HG03103 (cell line): Measurements from ENCODE around the gene ATP13A4.

ENCODE experiments used
- ATAC-seq: cut with Tn5 transposase; IDR thresholded peaks from one replicate; pipeline ENCODE4 v1.9.1; 2021; ENCODE audit warnings: low read depth; ENCODE audit not compliant: unreplicated experiment

The ATP13A4 gene

DNA sequence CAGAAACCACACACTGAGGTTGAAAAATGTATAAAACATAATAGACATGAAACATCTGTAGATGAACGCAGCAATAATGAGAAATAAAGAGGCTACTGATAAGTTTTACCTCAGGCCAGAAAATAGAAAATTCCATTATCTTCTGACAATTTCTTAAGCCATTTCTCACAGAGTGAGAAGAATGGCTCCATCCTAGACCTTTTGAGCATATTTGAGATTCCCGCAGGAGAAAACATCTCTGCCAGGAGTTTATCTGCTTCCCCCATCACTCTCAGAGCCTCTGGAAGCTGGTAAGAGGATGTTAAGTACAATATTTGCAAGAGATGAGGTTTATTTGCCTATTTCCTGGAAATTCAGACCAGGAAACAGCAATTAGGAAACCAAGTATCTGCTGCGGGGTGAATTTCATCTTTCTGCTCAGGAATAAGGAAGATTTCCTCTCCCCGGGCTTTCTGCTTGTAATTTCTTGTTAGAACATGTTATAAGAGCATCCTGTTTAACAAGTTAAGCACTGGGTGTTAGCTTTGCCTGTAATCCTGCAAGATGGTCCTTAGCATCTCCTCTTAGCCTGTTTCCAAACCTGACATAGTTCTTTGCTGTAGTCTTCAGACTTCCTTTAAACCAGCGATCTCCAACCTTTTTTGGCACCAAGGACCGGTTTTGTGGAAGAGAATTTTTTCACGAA, 54.8 kb downstream of the ATP13A4 start:
- ATAC-seq = no peak

DNA sequence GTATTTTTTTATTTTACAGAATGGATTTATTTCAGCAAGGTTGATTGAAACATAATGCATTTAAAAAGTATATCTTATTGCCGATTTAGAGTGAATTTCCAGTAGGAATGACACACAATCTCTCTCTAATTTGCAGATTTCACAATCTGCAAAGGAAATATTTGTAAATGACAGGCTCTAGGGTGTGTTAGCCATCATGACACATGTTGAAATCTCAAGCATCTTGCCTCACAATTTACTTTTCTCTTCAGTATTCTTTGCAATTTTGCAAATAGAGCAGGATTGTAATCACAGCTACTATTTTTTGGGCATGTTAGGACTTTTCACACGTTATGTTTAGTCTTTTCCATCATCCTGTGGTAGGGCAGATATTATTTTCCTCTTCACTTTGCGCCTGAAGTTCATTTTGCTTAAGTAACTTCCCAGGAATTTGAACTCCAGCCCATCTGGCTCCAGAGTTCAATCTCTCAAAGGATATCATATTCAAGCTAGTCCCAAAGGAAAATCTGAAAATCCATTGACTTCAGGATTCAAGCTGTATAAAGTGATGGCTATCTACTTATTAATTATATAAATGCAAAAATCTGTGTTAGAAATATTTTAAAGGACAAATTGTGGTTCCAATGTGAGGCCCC, 55.4 kb downstream of the ATP13A4 start:
- no peak for ATAC-seq

DNA sequence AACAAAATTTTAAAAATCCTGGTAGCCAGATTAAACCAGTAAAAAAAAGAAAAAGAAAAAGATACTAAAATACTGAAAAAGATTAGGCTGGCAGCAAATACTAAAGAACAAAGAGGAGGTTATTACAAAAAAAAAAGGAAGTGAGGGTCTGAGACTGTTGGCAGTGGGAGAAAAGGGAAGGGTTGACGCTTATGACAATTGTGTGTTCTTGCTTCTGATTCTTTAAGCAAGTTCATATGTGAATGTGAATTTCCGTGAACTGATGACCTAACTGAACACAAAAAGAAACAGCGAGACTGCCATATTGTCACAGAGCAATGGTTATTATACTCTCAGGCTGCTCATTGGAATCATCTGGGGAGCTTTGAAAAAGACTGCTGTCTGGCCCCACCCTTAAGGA, 56.5 kb downstream of the ATP13A4 start:
- ATAC-seq = no peak

DNA sequence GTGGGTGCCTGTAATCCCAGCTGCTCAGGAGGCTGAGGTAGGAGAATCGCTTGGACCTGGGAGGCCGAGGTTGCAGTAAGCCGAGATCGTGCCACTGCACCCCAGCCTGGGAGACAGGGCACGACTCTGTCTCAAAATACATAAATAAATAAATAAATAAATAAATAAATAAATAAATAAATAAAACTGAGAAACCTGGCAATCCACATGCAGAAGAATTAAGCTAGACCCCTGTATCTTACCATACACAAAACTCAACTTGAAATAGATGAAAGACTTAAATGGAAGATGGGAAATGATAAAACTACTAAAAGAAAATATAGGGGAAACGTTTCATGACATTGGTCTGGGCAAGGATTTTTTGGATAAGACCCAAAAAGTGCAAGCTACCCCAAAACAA, 58.0 kb downstream of the ATP13A4 start:
- ATAC-seq = no peak

DNA sequence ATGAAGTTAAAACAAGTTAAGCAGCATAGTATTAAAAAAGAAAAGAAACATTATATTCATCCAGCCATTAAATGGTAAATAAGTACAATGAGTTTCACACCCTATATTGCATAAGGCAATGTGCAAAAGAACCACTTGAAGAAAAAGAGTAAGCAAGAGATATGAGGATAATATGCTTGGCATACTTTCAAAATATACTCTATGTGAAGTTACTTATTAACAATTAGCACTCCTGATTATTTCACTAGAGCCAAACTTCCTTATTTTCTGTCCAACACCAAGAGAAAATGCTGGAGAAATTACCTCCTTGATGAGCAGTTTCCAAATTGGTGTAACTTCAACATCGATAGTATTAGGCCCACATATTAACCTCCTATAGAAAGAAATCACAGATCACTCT, 63.7 kb downstream of the ATP13A4 start:
- ATAC-seq = no peak

DNA sequence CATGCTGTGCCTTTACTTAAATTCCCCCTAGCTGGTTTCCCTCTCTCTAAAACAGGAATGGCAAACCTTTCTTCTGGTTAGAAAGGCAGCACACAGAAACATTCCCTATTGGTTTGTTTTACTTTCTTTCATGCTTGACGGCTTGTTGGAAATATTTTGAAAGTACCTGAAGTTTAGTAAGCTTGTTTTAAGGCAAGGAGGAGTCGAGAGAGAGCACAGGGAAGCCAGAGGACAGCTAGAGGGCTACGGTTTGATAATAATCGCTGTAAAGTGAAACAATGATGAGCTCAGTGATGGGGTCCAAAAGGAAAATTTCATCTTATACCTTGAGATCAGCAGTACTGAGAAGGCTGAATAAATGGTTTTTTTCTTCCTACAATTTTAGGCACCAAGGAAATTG, 64.1 kb downstream of the ATP13A4 start:
- ATAC-seq = no peak

DNA sequence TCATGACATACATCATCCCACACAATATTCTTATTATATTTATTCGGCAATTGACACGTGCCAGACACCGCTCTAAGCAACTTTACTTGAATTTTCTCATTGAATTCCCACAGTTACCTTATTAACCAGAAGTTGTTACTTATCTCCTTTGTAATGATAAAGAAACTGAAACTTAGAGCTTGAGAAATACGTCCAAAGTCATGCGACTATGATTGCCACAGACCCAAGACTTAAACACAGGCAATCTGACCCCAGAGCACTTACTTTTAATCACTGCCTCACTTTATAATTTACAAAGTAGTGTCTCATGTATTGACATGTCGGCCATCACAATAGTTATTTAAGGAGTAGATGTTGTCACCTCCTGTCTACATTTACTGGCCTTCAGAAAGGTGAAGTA, 64.7 kb downstream of the ATP13A4 start:
- ATAC-seq = no peak

DNA sequence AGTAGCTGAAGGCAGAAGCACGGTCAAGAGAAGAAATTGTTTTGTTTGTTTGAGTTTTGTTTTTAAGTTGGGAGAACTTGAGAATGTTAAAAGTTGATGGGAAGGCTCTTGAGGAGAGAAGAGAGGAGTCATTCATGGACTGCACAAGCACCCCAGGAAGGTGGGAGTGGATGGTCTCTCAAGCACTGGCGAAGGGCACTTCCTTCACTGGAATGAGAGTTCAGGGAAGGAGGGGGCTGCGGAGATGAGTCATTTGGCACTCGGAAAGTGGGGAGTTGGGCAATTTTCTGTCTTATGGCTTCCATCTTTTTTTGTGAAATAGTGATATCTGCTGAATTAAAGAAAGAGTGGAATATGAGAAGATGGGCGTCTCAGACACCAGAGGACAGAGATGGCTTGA, 66.0 kb downstream of the ATP13A4 start:
- no peak for ATAC-seq

DNA sequence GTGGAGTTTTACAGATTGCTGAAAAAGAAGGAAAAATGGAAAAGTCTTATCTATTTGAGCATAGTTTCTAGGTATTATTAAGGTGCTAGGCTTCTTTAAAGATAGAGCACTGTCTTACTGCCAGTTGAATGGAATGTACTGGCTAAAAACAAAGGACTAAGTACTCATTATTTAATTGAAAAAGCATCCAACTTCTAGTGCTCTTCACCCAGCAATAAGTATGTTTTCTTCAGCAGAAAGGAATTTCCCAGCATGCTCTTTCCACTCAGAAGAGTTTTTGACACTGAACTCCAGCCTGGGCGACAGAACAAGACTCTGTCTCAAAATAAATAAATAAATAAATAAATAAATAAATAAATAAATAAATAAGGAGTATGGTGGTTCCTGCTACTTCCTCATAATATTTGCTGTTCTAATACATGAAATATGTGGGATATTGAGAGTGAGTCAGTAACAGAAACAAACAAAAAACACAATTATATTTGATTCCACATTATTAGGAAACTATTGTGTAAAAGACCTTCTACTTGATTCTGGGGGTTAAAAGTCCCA, 70.6 kb downstream of the ATP13A4 start:
- no peak for ATAC-seq

DNA sequence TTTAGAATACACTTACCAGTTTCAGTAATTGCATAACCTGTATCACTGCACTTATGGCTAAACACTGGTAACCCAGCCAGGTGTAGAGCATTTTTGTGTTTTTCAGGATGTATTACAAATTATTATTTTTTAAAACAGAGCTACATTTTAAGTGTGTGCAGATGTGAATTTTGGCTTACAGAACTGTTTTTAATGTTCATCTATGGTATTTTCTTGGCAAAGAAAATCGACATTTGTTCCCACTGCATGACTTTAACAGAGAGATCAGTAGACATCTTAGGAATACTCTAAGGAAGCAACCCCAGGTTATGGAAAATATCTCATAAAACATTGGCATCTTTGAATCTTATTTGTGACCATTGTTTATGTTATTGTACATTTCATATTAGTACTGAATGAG, 73.3 kb downstream of the ATP13A4 start:
- no peak for ATAC-seq

DNA sequence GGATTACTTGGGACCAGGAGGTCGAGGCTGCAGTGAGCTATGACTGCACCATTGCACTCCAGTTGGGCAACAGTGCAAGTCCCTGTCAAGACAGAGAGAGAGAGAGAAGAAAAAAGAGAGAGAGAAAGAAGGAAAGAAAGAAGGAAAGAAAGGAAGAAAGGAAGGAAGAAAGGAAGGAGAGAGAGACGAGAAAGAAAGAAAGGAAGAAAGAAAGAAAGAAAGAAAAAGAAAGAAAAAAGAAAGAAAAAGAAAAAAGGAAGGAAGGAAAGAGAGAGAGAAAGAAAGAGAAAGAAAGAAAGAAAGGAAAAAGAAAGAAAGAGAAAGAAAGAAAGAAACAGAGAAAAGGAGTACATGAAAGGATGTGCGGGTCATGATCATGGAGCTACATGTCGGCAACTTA, 80.2 kb downstream of the ATP13A4 start:
- no peak for ATAC-seq

DNA sequence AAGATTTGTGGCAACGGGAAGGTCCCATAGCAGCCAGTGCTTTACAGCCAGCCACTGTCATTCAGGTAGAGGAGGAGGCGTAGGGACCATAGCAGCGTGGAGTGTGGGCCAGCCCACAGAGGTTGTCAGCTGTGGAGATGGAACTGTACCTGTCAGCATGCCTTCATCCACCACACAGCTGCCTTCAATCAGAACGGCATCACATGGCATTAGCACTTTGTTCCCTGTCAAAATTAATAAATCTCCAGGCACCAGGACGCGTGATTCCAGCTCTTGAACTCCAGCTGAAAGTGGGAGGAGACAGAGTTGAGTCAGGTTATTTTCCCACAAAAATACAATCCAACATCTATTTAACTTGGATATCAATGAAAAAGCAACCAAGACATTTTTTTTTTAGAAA, 84.0 kb downstream of the ATP13A4 start:
- ATAC-seq = no peak

DNA sequence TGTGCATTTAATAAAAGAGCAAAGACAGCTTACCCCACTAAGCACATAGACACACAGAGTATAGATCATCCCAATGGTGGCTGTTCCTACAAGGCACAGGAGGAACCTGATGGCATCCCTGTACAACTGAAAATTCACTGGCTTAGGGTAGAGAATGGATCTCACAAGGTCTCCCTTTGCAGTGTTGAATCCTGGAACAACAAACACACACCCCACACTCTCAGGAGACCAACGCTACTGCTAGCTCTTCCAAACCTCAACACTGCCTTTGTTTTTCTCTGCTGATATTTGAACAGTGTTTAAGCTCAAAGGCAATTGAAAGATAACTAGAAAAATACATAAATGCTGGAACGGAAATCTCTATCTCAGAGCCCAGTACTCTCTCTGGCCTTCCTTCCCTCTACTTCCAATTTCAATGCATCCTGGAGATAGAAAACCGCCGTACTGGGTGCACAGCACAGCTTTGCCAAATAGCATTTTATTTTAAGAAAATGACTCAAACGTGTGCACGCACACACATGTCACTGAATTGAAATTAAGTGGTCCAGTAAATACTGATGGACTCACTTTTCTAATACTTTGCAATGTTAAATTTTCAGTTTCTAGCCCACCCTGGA, 88.6 kb downstream of the ATP13A4 start:
- no peak for ATAC-seq

DNA sequence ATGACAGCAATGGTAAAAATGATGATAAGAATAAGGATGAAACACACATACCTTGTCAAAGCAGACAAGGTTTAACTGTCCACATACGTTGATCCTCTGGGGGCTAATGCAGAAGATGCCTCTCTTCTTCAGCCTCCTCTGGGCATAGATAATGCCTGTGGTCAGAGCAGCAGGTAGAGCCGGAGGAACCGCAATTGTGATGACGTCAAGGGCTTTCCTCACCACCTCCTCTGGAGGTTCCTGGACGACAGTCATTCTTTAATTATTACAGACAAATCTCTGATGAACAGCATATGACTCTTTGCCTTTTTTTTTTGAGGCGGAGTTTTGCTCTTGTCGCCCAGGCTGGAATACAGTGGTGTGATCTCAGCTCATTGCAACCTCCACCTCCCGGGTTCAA, 89.8 kb downstream of the ATP13A4 start:
- no peak for ATAC-seq

DNA sequence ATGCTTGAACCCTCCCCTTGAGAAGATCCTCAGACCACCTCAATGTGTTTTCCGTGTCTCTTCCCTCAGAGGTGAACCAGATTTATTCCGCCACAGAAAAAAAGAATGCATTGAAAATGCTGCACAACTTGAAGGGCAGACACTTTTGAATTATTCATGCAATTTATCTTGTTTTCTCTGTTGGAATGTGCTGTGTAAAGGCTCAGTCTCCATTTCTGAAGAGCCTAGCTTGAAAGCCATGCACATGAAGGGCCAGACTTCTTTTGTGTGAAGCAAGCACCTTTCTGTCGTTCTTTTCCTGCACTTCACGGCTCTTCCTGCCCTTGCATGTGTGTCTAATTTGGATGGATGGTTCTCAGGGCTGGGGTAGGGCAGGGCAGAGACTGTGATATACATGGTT, 97.2 kb downstream of the ATP13A4 start:
- no peak for ATAC-seq

DNA sequence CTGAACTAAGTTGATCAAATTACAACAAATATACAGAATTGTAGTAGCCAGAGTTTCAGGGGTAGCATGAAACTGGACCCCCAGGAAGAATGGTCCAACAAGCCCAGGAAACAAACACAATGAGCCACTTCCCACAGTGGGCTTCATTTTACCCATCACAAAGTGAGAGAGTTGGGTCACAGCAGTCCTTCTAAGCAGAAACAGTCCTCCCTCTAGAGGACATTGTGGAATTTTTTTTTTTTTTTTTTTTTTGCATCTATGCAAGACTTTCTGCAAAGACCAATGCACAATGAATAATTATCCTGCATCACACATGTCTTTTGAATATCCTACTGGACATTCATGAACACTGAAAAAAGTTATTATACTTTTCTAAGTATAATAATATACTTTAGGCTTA, 102.4 kb downstream of the ATP13A4 start:
- no peak for ATAC-seq

DNA sequence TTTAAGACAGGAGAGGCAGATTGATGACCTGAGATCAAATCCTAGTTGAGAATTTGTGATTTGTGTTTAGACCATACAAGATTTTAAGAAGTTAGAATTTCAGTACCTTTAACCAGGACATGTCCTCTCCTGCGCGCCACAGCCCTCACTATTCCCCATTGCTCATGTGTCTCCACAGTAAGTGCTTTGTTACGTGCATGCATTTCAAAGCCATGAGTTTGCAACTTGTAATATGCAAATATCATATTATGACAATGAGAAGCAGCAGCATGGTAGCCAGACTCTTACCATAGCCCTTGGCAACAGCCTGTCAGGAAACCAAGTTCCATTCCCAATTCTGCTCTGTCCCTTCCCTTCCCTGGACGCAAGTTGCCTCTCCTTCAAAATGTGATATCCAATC, 102.8 kb downstream of the ATP13A4 start:
- ATAC-seq = no peak

DNA sequence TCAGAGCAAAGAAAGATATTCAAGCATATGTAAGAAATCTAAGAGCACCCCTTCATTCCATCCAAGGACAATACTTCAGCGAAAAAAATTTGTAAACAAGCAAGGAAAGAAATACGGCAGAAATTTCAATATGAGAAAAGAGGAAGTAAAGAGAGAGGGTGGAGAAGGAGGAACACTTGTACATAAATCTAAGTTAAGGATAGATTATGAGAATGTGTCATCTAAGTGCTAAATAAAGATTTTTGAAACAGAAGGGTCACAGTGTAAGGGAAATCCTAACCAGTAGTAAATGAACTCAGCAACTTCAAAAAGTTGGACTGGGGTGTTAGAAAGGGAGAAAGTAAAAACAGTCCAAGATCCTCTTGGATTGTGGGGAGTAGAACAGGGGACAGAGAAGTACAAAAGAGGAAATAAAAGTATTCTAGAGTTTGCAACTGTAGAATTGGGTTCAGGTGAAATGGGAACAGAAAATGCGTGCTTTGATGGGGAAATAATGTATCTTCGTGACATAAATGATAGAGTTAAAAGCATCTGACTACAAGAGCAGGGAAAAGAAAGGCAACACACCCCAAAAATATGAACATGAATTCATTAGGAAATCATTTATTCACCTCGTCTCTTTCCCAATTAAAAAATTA, 107.6 kb downstream of the ATP13A4 start:
- no peak for ATAC-seq

DNA sequence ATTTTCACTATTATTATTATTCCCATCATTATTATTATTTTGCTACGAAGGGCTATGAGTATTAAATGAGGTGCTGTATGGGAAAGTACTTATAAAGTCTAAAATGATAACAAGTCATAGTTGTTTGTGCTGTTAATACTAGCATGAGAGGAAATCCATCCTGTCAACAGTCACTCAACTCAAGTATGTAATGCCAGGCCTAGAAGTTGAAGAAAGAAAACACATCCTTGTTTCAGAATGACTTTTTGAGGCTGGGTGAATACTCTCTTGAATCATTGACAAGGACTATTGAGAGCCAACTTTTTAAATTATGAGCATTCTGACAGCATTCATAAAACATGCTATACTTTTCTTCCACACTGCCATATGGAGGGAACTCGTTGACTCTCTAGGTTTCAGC, 115.3 kb downstream of the ATP13A4 start:
- no peak for ATAC-seq

DNA sequence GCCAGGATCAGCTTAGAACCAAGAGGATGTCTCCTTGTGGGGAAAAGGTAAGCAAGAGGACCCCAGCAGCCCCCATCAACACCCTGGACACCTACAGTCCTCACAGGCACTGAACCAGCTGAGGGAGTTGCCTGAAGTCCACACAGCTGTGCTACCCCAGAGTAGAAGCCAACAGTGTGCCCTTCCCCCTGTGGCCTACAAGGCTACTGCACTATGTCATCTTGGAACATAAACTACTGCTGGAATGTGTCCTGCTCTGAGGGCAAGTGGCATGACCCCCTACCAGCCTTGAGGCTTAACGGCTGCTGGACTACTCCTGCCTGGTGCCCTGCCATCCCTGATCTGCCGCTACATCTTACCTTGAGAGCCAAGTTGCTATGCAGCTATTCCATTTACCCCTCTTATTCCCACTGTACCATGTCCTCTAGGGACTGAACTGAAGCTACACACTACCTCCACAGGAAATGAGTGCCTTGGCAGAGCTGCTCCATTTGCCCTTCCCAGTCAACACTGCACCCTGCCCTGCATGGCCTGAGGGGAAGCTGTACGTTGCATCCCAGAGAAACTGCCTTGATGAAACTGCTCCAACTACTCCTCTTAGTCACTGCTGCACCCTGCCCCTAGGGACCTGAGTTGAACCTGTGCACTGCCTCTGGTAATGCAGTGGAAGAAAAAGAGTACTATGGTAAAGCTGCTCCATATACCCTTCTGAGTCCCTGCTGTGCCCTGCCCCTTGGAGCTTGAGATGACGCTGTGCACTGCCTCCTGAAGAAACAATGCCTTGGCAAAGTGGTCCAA, 135.9 kb downstream of the ATP13A4 start:
- ATAC-seq = no peak

DNA sequence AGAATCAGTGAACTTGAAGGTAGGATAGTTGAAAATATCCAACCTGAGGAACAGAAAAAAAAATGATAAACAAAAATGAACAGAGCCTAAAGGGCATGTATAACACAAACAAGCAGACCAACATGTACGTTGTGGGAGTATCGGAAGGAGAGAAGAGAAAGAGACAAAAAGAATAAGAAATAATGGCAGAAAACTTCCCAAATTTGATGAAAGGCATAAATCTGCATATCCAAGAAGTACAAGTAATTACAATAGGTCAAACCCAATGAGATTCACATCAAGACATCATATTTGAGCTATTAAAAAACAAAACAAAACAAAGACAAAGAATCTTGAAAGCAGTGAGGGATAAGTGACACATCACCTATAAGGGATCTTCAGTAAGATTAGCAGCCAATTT, 138.1 kb downstream of the ATP13A4 start:
- no peak for ATAC-seq
